ENCODE data around the gene PKD1. TPM values are rescaled to one million over a fixed set of nuclear protein-coding genes. Genes with fewer than 3 reads are reported as not detected.

PKD1 gene
- total RNA-seq, 4 donors from 2014 or later = 207 to 542 (median 381) TPM

- Histone ChIP-seq H3K9me3 (no peaks in the 10 kb centered on the region), H3K4me3 (no peak overlapping the region), H3K36me3 (peaks cover 3 to 51% (median 21%) of the 10 kb centered on the region in 3 donors), H3K27ac (no peak overlapping the region), H3K4me1 (peaks cover 0 to 5% (median 0%) of the 10 kb centered on the region in 4 donors), H3K27me3 (no peaks in the 10 kb centered on the region)
- no peak for DNase-seq (ENCODE audit: low spot score in 2 of 2)
- TF ChIP-seq EP300 (IDR thresholded peaks at IDR 0.05) (no peak), POLR2A (IDR thresholded peaks at IDR 0.05) (no peak), CTCF (IDR thresholded peaks at IDR 0.05) (no peak)
- WGBS, 2 donors = 21 to 45% methylated on average over 61 to 82 of the region's 106 CpGs
Measured at GRCh38 chr16:2178321-2179106, 42.8 kb upstream of the PKD1 start.

GRCh38 chr16:2177561-2177960 is 41.9 kb upstream of the PKD1 start:
- no peak for DNase-seq (ENCODE audit: low spot score in 2 of 2)
- TF ChIP-seq POLR2A (IDR thresholded peaks at IDR 0.05) (no peak), CTCF (IDR thresholded peaks at IDR 0.05) (no peak)
- 93 to 97% methylated on average over 20 of the region's 20 CpGs for WGBS, 2 donors
- peaks cover 0 to 5% (median 0%) of the 10 kb centered on the region in 4 donors for H3K4me1 ChIP-seq
- peaks cover 3 to 61% (median 28%) of the 10 kb centered on the region in 3 donors for H3K36me3 ChIP-seq
- no peak overlapping the region for H3K27ac ChIP-seq
- H3K27me3 ChIP-seq = no peaks in the 10 kb centered on the region
- no peaks in the 10 kb centered on the region for H3K9me3 ChIP-seq
- no peak overlapping the region for H3K4me3 ChIP-seq

- TF ChIP-seq EP300 (IDR thresholded peaks at IDR 0.05) (no peak), CTCF (IDR thresholded peaks at IDR 0.05) (no peak), POLR2A (IDR thresholded peaks at IDR 0.05) (no peak)
- Histone ChIP-seq H3K4me1 (peaks cover 0 to 5% (median 0%) of the 10 kb centered on the region in 4 donors), H3K36me3 (peaks cover 3 to 65% (median 28%) of the 10 kb centered on the region in 3 donors), H3K9me3 (no peaks in the 10 kb centered on the region), H3K27me3 (no peaks in the 10 kb centered on the region), H3K27ac (no peak overlapping the region), H3K4me3 (no peak overlapping the region)
- DNase-seq (ENCODE audit: low spot score in 2 of 2) = no peak
- WGBS, 2 donors = 88 to 90% methylated on average over 18 of the region's 18 CpGs
Measured at GRCh38 chr16:2177101-2177500, 41.4 kb upstream of the PKD1 start.

- TF ChIP-seq CTCF (IDR thresholded peaks at IDR 0.05) (no peak), EP300 (IDR thresholded peaks at IDR 0.05) (no peak), POLR2A (IDR thresholded peaks at IDR 0.05) (no peak)
- no peak for DNase-seq (ENCODE audit: low spot score in 2 of 2)
- Histone ChIP-seq H3K27ac (no peak overlapping the region), H3K27me3 (no peaks in the 10 kb centered on the region), H3K9me3 (no peaks in the 10 kb centered on the region), H3K36me3 (peaks cover 3 to 76% (median 33%) of the 10 kb centered on the region in 3 donors), H3K4me1 (peaks cover 0 to 5% (median 0%) of the 10 kb centered on the region in 4 donors), H3K4me3 (no peak overlapping the region)
- 92 to 95% methylated on average over 14 to 23 of the region's 23 CpGs for WGBS, 2 donors
Measured at GRCh38 chr16:2176047-2176446, 40.3 kb upstream of the PKD1 start.

GRCh38 chr16:2175454-2175853 is 39.8 kb upstream of the PKD1 start:
- peaks cover 3 to 82% (median 33%) of the 10 kb centered on the region in 3 donors for H3K36me3 ChIP-seq
- DNase-seq (ENCODE audit: low spot score in 2 of 2) = no peak
- H3K27me3 ChIP-seq = no peaks in the 10 kb centered on the region
- H3K4me1 ChIP-seq = peaks cover 0 to 5% (median 0%) of the 10 kb centered on the region in 4 donors
- TF ChIP-seq CTCF (IDR thresholded peaks at IDR 0.05) (no peak), POLR2A (IDR thresholded peaks at IDR 0.05) (no peak), EP300 (IDR thresholded peaks at IDR 0.05) (no peak)
- H3K9me3 ChIP-seq = no peaks in the 10 kb centered on the region
- H3K4me3 ChIP-seq = no peak overlapping the region
- no peak overlapping the region for H3K27ac ChIP-seq
- WGBS, 2 donors = 88 to 100% methylated on average over 2 to 10 of the region's 10 CpGs
